KBM-7 (cell line): ENCODE data around the gene NKX1-1.
"Not testable (repeated sequence)": the region's sequence is repeated elsewhere in the genome, so short reads cannot be mapped to it uniquely, and the experiment has no call there.

ENCODE experiments used
- DNase-seq: peaks from one replicate; pipeline ENCODE4 v3.0.0-alpha.2; 2015
- in situ Hi-C: fragments of 300-500 bp; cut with MboI; formaldehyde crosslinking; loops from 2 replicates; pipeline ENCODE4 v1.14.3; 2020; ENCODE audit warnings: low sequenced_read_pairs, low pct_unique_long_range_greater_than_20kb, mixed read lengths

Gene NKX1-1

GRCh38 chr4:1395389-1395820 lies 10.8 kb downstream of the NKX1-1 start:
- DNase-seq, in situ Hi-C loops: not testable (repeated sequence)

- in situ Hi-C loops, DNase-seq: not testable (repeated sequence)
Observed at GRCh38 chr4:1394554-1395388, 11.5 kb downstream of the NKX1-1 start.

GRCh38 chr4:1393866-1394265 lies 12.4 kb downstream of the NKX1-1 start:
- no peak for DNase-seq
- in situ Hi-C loops, result no loop called here

GRCh38 chr4:1393363-1393762 lies 12.9 kb downstream of the NKX1-1 start:
- in situ Hi-C loops, DNase-seq: not testable (repeated sequence)

- in situ Hi-C loops, result no loop called here
- no peak for DNase-seq
Observed at GRCh38 chr4:1385373-1386340, 20.6 kb downstream of the NKX1-1 start.

GRCh38 chr4:1384675-1385372 lies 21.4 kb downstream of the NKX1-1 start:
- no peak for DNase-seq
- in situ Hi-C loops, result no loop called here

GRCh38 chr4:1383728-1384591 lies 22.3 kb downstream of the NKX1-1 start:
- in situ Hi-C loops, result no loop called here
- no peak for DNase-seq

- in situ Hi-C loops, result no loop called here
- no peak for DNase-seq
Observed at GRCh38 chr4:1382776-1383727, 23.2 kb downstream of the NKX1-1 start.

- in situ Hi-C loops, result no loop called here
Observed at GRCh38 chr4:1381944-1382541, 24.2 kb downstream of the NKX1-1 start.

GRCh38 chr4:1381181-1381621 lies 25.0 kb downstream of the NKX1-1 start:
- in situ Hi-C loops, result no loop called here
- no peak for DNase-seq

More at GRCh38 chr4:1381944-1382541, 24.2 kb downstream of the NKX1-1 start:
- DNase-seq, result no peak

GRCh38 chr4:1380368-1381151 lies 25.7 kb downstream of the NKX1-1 start:
- in situ Hi-C loops, result no loop called here
- DNase-seq, result no peak

- in situ Hi-C loops, result no loop called here
- DNase-seq, result no peak
Observed at GRCh38 chr4:1379801-1380331, 26.4 kb downstream of the NKX1-1 start.

- in situ Hi-C loops, result no loop called here
- no peak for DNase-seq
Observed at GRCh38 chr4:1379351-1379781, 26.9 kb downstream of the NKX1-1 start.

- in situ Hi-C loops, result no loop called here
- DNase-seq, result no peak
Observed at GRCh38 chr4:1378559-1379231, 27.5 kb downstream of the NKX1-1 start.

GRCh38 chr4:1377606-1378261 lies 28.5 kb downstream of the NKX1-1 start:
- no peak for DNase-seq

More at GRCh38 chr4:1377606-1378261, 28.5 kb downstream of the NKX1-1 start:
- in situ Hi-C loops, result no loop called here
